GM06990 (cell line): Measurements from ENCODE around the gene SH3GL1.

Experiments used
- DNase-seq: peaks from one replicate; pipeline ENCODE4 v3.0.0-alpha.2; 2011; ENCODE audit not compliant: insufficient read length; ENCODE audit errors: extremely low read depth
- H3K27me3 ChIP-seq: replicated peaks from 2 replicates; pipeline ENCODE4 v1.6.0; 2011; ENCODE audit warnings: low read length; ENCODE audit not compliant: control insufficient read depth, insufficient read depth
- H3K36me3 ChIP-seq: 2 replicates; pipeline ENCODE4 v1.5.1; 2011; ENCODE audit warnings: low read length; ENCODE audit not compliant: control insufficient read depth, insufficient read depth
- H3K4me3 ChIP-seq: replicated peaks from 2 replicates; pipeline ENCODE4 v1.5.1; 2011; ENCODE audit warnings: low read depth, mild to moderate bottlenecking, control low read depth, low read length
- CTCF ChIP-seq: IDR thresholded peaks from 2 replicates; pipeline ENCODE4 v1.5.1; 2011; ENCODE audit warnings: low read length, control low read depth, mild to moderate bottlenecking, inconsistent platforms; ENCODE audit not compliant: insufficient read depth, poor library complexity, severe bottlenecking

SH3GL1 gene

GRCh38 chr19:4390567-4391305 is 9.6 kb downstream of the SH3GL1 start:
- peaks cover 21% of the 10 kb centered on the region for H3K36me3 ChIP-seq
- H3K4me3 ChIP-seq = no peak overlapping the region
- no peak for TF ChIP-seq CTCF
- DNase-seq = no peak
- H3K27me3 ChIP-seq = no peaks in the 10 kb centered on the region

- no peak for DNase-seq
- Histone ChIP-seq H3K4me3 (no peak overlapping the region), H3K27me3 (no peaks in the 10 kb centered on the region), H3K36me3 (peaks cover 21% of the 10 kb centered on the region)
- TF ChIP-seq CTCF = no peak
Measured at GRCh38 chr19:4390017-4390566, 10.3 kb downstream of the SH3GL1 start.

- Histone ChIP-seq H3K4me3 (no peak overlapping the region), H3K27me3 (no peaks in the 10 kb centered on the region), H3K36me3 (peaks cover 20% of the 10 kb centered on the region)
- TF ChIP-seq CTCF = no peak
- DNase-seq = no peak
Measured at GRCh38 chr19:4389511-4390016, 10.8 kb downstream of the SH3GL1 start.

- no peak overlapping the region for H3K4me3 ChIP-seq
- DNase-seq = no peak
- no peak for TF ChIP-seq CTCF
- H3K27me3 ChIP-seq = no peaks in the 10 kb centered on the region
- H3K36me3 ChIP-seq = peaks cover 23% of the 10 kb centered on the region
Measured at GRCh38 chr19:4389064-4389375, 11.3 kb downstream of the SH3GL1 start.

- TF ChIP-seq CTCF = no peak
- peaks cover 26% of the 10 kb centered on the region for H3K36me3 ChIP-seq
- no peaks in the 10 kb centered on the region for H3K27me3 ChIP-seq
- no peak overlapping the region for H3K4me3 ChIP-seq
- DNase-seq = no peak
Measured at GRCh38 chr19:4388337-4389063, 11.8 kb downstream of the SH3GL1 start.
